ENCODE data around the gene PBX3. TPM values are rescaled to one million over a fixed set of nuclear protein-coding genes. Genes with fewer than 3 reads are reported as not detected.

The PBX3 gene
- 38.1 TPM for total RNA-seq

DNA sequence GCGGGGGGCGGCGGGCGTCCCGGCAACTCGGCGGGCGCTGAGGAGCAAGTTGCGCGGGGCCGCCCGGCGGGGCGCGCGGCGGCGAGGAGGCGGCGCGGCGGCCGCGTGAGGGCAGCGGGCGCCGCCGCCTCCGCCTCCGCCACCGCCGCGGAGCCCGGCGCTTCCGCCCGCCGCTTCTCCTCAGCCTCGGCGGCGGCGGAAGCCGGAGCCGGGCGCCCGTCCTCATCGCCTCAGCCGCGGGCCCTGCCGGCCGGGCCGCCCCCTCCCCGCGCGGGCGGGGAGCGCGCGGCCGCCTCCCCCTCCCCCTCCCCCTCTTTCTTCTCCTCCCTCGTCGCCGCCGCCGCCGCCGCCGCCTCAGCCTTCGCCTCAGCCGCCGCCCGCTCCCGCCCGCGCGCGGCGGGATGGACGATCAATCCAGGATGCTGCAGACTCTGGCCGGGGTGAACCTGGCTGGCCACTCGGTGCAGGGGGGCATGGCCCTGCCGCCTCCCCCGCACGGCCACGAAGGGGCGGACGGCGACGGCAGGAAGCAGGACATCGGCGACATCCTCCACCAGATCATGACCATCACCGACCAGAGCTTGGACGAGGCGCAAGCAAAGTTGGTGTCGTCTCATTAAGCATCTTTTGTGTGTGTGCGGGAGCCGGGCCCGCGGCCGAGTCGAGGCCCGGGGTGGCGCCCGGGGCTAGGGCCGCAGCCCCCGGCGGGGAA lies at the start of gene PBX3:
PBX3 (plus strand) TSS at position 321 of the 712 bp plus-strand sequence.
- peak within 1 kb of the TSS; percentile 62 for H3K4me3 ChIP-seq (ENCODE audit: low read length)
- H3K4me1 ChIP-seq (ENCODE audit: insufficient read depth, low read length): peaks cover 22% of the 10 kb centered on the region
- H3K9me3 ChIP-seq (ENCODE audit: low read depth, low read length): no peaks in the 10 kb centered on the region

GRCh38 chr9:125699870-125700269 lies 47.3 kb upstream of the PBX3 start:
- Histone ChIP-seq H3K4me1 (ENCODE audit: insufficient read depth, low read length) (peaks cover 7% of the 10 kb centered on the region), H3K4me3 (ENCODE audit: low read length) (no peak overlapping the region), H3K9me3 (ENCODE audit: low read depth, low read length) (no peaks in the 10 kb centered on the region), H3K27me3 (ENCODE audit: insufficient read depth, low read length) (no peaks in the 10 kb centered on the region)

More for the DNA sequence above, at the start of gene PBX3:
- H3K27me3 ChIP-seq (ENCODE audit: insufficient read depth, low read length): peaks cover 3% of the 10 kb centered on the region

DNA sequence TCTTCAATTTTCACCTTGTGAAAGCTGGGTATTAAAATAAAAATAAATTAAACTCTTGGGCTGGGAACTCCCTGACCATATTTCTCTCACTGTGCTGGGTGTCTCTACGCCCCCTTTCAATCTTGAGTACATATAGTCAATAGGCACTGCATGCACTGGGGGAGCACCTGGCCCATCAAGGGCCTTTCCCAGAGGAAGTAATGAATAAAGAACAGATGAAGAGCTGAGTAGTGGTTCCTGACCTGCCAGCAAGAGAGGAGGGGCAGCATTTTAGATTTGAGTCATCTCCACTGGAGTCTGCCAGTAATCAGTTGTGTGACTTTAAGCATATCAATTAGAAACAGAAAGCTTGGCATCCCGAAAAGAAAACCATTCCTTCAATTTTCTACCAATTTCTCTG lies 46.4 kb upstream of the PBX3 start:
- no peaks in the 10 kb centered on the region for H3K27me3 ChIP-seq (ENCODE audit: insufficient read depth, low read length)
- no peak overlapping the region for H3K4me3 ChIP-seq (ENCODE audit: low read length)
- peaks cover 11% of the 10 kb centered on the region for H3K4me1 ChIP-seq (ENCODE audit: insufficient read depth, low read length)
- H3K9me3 ChIP-seq (ENCODE audit: low read depth, low read length): no peaks in the 10 kb centered on the region

GRCh38 chr9:125701351-125701750 lies 45.8 kb upstream of the PBX3 start:
- Histone ChIP-seq H3K4me3 (ENCODE audit: low read length) (no peak overlapping the region), H3K4me1 (ENCODE audit: insufficient read depth, low read length) (peaks cover 16% of the 10 kb centered on the region), H3K9me3 (ENCODE audit: low read depth, low read length) (no peaks in the 10 kb centered on the region), H3K27me3 (ENCODE audit: insufficient read depth, low read length) (no peaks in the 10 kb centered on the region)

DNA sequence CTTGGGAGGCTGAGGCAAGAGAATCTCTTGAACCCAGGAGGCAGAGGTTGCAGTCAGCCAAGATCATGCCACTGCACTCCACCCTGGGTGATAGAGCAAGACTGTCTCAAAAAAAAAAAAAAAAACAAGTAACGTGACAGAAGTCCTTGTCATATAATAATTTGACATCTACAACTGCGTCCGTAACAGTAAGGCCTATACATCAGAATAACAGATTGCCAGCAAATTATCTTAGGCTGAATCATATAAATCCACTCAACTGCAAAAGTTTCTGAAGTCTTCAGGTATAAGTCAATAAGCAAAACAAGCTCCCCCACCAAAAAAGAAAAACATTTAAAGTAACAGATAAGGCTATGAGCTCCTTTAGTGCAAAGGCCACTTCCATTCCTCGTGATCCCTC lies 43.5 kb upstream of the PBX3 start:
- H3K27me3 ChIP-seq (ENCODE audit: insufficient read depth, low read length): no peaks in the 10 kb centered on the region
- H3K9me3 ChIP-seq (ENCODE audit: low read depth, low read length): no peaks in the 10 kb centered on the region
- H3K4me3 ChIP-seq (ENCODE audit: low read length): no peak overlapping the region
- peaks cover 27% of the 10 kb centered on the region for H3K4me1 ChIP-seq (ENCODE audit: insufficient read depth, low read length)

DNA sequence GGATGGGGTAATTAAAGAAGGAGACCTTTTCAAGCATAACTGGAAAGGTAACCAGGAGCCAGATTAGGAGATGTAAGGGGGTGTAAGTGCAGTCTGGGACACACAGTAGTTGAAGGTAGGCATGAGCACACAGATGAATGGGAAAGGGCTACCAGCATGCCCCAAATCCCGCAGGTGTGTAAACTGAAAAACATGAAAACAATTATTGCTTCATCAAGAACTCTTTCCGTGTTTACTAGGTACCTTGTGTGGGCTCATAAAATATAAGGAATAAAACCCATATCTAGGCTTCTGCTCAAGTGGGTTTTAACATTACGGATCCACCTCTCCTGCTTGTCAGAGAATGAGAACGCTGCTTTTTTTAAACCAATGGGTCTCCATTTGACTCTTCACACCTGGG lies 41.3 kb upstream of the PBX3 start:
- no peaks in the 10 kb centered on the region for H3K27me3 ChIP-seq (ENCODE audit: insufficient read depth, low read length)
- H3K4me1 ChIP-seq (ENCODE audit: insufficient read depth, low read length): peaks cover 24% of the 10 kb centered on the region
- H3K9me3 ChIP-seq (ENCODE audit: low read depth, low read length): no peaks in the 10 kb centered on the region
- peak overlapping the region; percentile 68 for H3K4me3 ChIP-seq (ENCODE audit: low read length)

DNA sequence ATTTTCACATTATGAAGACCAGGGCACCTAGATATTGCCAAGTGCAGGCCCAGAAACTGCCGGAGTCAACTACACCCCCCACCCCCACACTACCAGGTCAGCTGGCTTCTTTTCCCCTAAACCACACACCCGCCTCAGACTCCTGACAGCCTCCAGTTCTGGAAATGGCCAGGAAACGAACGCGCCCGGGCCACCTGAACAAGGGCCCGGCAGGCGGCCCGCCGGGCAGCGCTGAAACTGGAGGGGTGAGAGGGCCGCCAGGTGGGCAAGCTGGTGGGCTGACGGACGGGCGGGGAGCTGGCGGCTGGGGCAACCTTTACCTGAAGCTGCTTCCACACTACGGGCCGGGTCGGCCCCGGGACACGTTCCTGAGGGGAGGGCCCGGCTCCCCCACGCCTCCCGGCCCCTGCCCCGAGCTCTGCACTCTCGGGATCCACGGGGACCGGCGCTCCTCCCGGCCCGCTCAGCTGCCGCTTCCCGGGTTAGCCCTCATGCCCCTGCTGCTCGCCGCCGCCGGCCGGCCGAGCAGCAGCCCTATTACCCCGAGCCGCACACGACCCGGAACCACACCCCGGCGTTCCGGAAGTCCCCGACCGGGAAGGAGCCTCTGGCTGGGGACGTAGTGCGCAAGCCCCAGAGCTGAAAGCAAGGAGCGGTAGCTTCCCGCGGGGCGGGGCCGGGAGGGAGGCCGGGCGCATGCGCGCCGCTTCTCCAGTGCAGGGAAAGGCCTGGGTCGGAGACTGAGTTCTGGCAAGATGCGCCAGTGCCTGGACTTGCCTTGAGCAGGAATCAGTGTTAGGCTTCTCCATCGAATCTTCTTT lies 40.3 kb upstream of the PBX3 start, which contains the start of gene MAPKAP1:
MAPKAP1 (minus strand) TSS at position 558 of the 821 bp plus-strand sequence. CDS start 34,634 bp downstream, outside the sequence.
- H3K4me1 ChIP-seq (ENCODE audit: insufficient read depth, low read length): peaks cover 20% of the 10 kb centered on the region
- H3K4me3 ChIP-seq (ENCODE audit: low read length): peak within 1 kb of the TSS; percentile 68
- H3K9me3 ChIP-seq (ENCODE audit: low read depth, low read length): no peaks in the 10 kb centered on the region
- H3K27me3 ChIP-seq (ENCODE audit: insufficient read depth, low read length): no peaks in the 10 kb centered on the region

- H3K9me3 ChIP-seq (ENCODE audit: low read depth, low read length): no peaks in the 10 kb centered on the region
- H3K27me3 ChIP-seq (ENCODE audit: insufficient read depth, low read length): no peaks in the 10 kb centered on the region
- peaks cover 20% of the 10 kb centered on the region for H3K4me1 ChIP-seq (ENCODE audit: insufficient read depth, low read length)
- peak overlapping the region; percentile 68 for H3K4me3 ChIP-seq (ENCODE audit: low read length)
Observed at GRCh38 chr9:125707472-125707804, 39.7 kb upstream of the PBX3 start.

- no peaks in the 10 kb centered on the region for H3K4me1 ChIP-seq (ENCODE audit: insufficient read depth, low read length)
- no peaks in the 10 kb centered on the region for H3K9me3 ChIP-seq (ENCODE audit: low read depth, low read length)
- no peaks in the 10 kb centered on the region for H3K27me3 ChIP-seq (ENCODE audit: insufficient read depth, low read length)
- no peak overlapping the region for H3K4me3 ChIP-seq (ENCODE audit: low read length)
Observed at GRCh38 chr9:125726456-125727132, 20.6 kb upstream of the PBX3 start.

- H3K9me3 ChIP-seq (ENCODE audit: low read depth, low read length): no peaks in the 10 kb centered on the region
- no peaks in the 10 kb centered on the region for H3K27me3 ChIP-seq (ENCODE audit: insufficient read depth, low read length)
- no peaks in the 10 kb centered on the region for H3K4me1 ChIP-seq (ENCODE audit: insufficient read depth, low read length)
- H3K4me3 ChIP-seq (ENCODE audit: low read length): no peak overlapping the region
Observed at GRCh38 chr9:125730168-125730567, 17.0 kb upstream of the PBX3 start.

DNA sequence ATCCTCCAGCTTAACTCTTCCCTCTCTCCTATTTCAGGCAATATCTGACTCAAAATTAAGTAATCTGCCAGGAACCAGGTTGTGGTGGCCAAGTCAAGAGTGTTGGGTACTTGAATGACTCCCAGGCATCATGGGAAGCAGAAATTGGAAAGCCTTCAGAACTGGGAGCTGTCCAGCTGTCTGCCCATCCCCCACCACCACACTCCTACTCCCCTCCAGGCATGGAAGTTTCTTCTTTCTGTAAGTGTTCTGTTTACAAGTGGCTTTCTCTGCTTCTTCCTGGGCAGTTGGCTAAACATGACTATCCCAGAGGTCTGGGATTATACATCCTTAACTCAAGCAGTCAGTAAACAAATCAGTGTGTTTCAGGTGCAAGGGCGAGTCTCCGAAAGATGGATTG lies 14.6 kb upstream of the PBX3 start:
- no peaks in the 10 kb centered on the region for H3K4me1 ChIP-seq (ENCODE audit: insufficient read depth, low read length)
- H3K9me3 ChIP-seq (ENCODE audit: low read depth, low read length): no peaks in the 10 kb centered on the region
- no peak overlapping the region for H3K4me3 ChIP-seq (ENCODE audit: low read length)
- no peaks in the 10 kb centered on the region for H3K27me3 ChIP-seq (ENCODE audit: insufficient read depth, low read length)

DNA sequence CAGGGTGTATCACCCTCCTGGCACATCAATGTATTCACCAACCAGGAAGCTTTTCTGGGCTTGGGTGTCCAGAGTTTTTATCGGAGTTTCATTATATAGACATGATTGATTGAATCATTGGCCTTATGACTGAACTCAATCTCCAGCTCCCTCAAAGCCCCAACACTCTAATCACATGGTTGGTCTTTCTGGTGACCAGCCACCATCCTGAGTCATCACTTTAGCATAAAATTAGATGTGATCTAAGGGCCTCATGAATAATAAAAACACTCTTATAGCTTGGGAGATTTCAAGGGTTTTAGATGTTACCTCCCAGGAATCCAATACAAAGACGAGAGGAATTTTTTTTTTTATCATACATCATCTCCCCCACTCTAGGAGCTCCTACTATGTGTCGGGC lies 7.7 kb upstream of the PBX3 start:
- Histone ChIP-seq H3K9me3 (ENCODE audit: low read depth, low read length) (no peaks in the 10 kb centered on the region), H3K27me3 (ENCODE audit: insufficient read depth, low read length) (peaks cover 3% of the 10 kb centered on the region), H3K4me1 (ENCODE audit: insufficient read depth, low read length) (no peaks in the 10 kb centered on the region), H3K4me3 (ENCODE audit: low read length) (no peak overlapping the region)

GRCh38 chr9:125742657-125743056 lies 4.5 kb upstream of the PBX3 start:
- peaks cover 3% of the 10 kb centered on the region for H3K27me3 ChIP-seq (ENCODE audit: insufficient read depth, low read length)
- peaks cover 10% of the 10 kb centered on the region for H3K4me1 ChIP-seq (ENCODE audit: insufficient read depth, low read length)
- H3K4me3 ChIP-seq (ENCODE audit: low read length): no peak overlapping the region
- H3K9me3 ChIP-seq (ENCODE audit: low read depth, low read length): no peaks in the 10 kb centered on the region

GRCh38 chr9:125743682-125744428 lies 3.3 kb upstream of the PBX3 start:
- Histone ChIP-seq H3K9me3 (ENCODE audit: low read depth, low read length) (no peaks in the 10 kb centered on the region), H3K4me1 (ENCODE audit: insufficient read depth, low read length) (peaks cover 15% of the 10 kb centered on the region), H3K27me3 (ENCODE audit: insufficient read depth, low read length) (peaks cover 3% of the 10 kb centered on the region), H3K4me3 (ENCODE audit: low read length) (no peak overlapping the region)

DNA sequence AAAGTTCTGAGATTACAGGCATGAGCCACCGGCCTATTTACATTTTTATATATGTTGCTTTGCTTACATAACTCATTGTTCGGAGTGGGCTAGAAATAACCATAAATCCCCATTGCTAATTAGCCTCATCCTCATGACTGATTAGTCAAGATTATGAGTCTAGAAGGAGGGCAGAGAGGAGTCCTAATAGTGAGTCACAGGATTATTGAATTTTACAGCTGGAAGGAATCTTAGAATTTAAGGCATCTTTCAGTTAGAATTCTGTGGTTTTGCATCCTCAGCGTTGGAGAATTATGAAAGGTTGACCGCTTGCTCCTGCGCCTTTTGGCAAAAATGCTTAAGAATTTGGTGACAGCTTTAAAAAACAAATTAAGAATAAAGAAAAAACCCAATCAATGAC lies 2.6 kb upstream of the PBX3 start:
- peaks cover 21% of the 10 kb centered on the region for H3K4me1 ChIP-seq (ENCODE audit: insufficient read depth, low read length)
- H3K4me3 ChIP-seq (ENCODE audit: low read length): no peak overlapping the region
- no peaks in the 10 kb centered on the region for H3K9me3 ChIP-seq (ENCODE audit: low read depth, low read length)
- peaks cover 3% of the 10 kb centered on the region for H3K27me3 ChIP-seq (ENCODE audit: insufficient read depth, low read length)

Data from mononuclear cell (primary cell).